Upper lobe of left lung (tissue), 6 donors: Measurements from ENCODE around the gene RPS14. TPM values are rescaled to one million over a fixed set of nuclear protein-coding genes. Genes with fewer than 3 reads are reported as not detected.
A peak's percentile ranks its signal among the peaks of the same experiment; 100 is the strongest.

Experiments used
- ATAC-seq, 2 donors: fragments of 200-7000 bp; cut with Tn5 transposase; one replicate each; pipeline ENCODE4 v1.9.1; 2022; ENCODE audit warnings: mild to moderate bottlenecking in 2 of 2, moderate library complexity in 2 of 2; ENCODE audit not compliant: low FRiP score in 2 of 2
- DNase-seq, 2 donors: peaks; one replicate each; pipeline ENCODE4 v3.0.0-alpha.2; 2019 to 2020
- H3K27ac ChIP-seq, 4 donors: fragments of 200-600 bp; sonication (generic); one replicate each; pipeline ENCODE4 v1.5.1; 2016 to 2019
- H3K27me3 ChIP-seq, 4 donors: fragments of 200-600 bp; sonication (generic); one replicate each; pipeline ENCODE4 v1.5.1; 2017 to 2019
- H3K36me3 ChIP-seq, 4 donors: fragments of 200-600 bp; sonication (generic); one replicate each; pipeline ENCODE4 v1.5.1; 2016 to 2019
- H3K4me1 ChIP-seq, 4 donors: fragments of 200-600 bp; sonication (generic); one replicate each; pipeline ENCODE4 v1.5.1; 2018 to 2019
- H3K4me3 ChIP-seq, 4 donors: fragments of 200-600 bp; sonication (generic); one replicate each; pipeline ENCODE4 v1.5.1; 2017 to 2019; ENCODE audit warnings: mild to moderate bottlenecking in 2 of 4, moderate library complexity in 1 of 4
- H3K9me3 ChIP-seq, 4 donors: fragments of 200-600 bp; sonication (generic); one replicate each; pipeline ENCODE4 v1.5.1; 2018 to 2019
- EP300 ChIP-seq, 4 donors: sonication (generic); formaldehyde crosslinking; IDR thresholded peaks; one replicate each; pipeline ENCODE4 v1.5.1; 2017; ENCODE audit warnings: antibody characterized with exemption in 4 of 4, control low read depth in 2 of 4
- POLR2A ChIP-seq, 4 donors: fragments of 450-650 bp; IDR thresholded peaks; one replicate each; pipeline ENCODE4 v1.5.1; 2016 to 2017; ENCODE audit warnings: antibody characterized with exemption in 4 of 4, mild to moderate bottlenecking in 2 of 4
- POLR2AphosphoS5 ChIP-seq, 2 donors: sonication (generic); formaldehyde crosslinking; IDR thresholded peaks; one replicate each; pipeline ENCODE4 v1.5.1; 2017; ENCODE audit warnings: antibody characterized with exemption in 2 of 2
- WGBS, 2 donors: methylation state at CpG; one replicate each; pipeline ENCODE4 v1.1.5; 2017 to 2018; 5-methylcytosine and 5-hydroxymethylcytosine counted together
- total RNA-seq, 6 donors: library from RNA; depleted of rRNA in 4 of 6; stranded (reverse); fragments of >200 nt in 4 of 6; gene quantifications; one replicate each; pipeline versions ENCODE4 v1.1.0 to v1.2.1, GENCODE V29; 2016 to 2021
- TF ChIP-seq, protein P1 (sequence below), 6 experiments: fragments of 450-650 bp in 4 of 6; fragments of 200-600 bp in 2 of 6; sonication (generic) in 2 of 6; IDR thresholded peaks; one replicate each; pipeline ENCODE4 v1.5.1; 2016 to 2019; ENCODE audit warnings: antibody characterized with exemption in 6 of 6
- donor health status: DM: no; HTN: no; CAD: no; lungs with moderate emphysema.
- donor health status: DM: no; HTN: yes; CAD: no; lungs with severe emphysema.

Gene RPS14
- total RNA-seq, 6 donors from 2014 or later = 806 to 1,982 (median 1,727) TPM

DNA sequence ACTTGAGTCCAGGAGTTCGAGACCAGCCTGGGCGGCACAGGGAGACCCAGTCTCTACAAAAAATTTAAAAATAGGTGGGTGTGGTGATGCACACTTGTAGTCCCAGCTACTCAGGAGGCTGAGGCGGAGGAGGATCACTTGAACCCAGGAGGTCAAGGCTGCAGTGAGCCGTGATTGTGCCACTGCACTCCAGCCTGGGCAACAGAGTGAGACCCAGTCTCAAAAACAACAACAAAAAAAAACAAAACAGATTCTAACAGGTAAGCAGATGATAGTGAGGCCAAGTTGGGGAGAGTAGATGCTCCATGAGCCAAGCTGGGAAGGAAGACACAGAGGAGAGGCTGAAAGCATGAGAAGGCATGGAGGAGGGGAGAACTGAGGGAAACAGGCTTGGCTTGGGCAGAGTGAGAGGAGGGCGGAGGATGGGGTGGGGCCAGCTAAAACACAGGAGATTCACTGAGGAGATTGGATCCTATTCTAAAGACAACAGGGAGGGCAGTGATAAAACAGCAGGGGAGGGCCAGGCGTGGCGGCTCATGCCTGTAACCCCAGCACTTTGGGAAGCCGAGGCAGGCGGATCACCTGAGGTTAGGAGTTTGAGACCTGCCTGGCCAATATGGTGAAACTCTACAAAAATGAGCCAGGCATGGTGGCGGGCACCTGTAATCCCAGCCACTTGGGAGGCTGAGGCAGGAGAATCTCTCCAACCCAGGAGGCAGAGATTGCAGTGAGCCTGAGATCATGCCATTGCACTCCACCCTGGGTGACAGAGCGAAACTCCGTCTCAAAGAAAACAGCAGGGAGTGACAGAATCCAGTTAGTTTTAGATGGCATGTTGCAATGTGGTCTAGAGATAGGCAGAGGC lies 8.4 kb downstream of the RPS14 start:
- H3K36me3 ChIP-seq = peaks cover 22 to 46% (median 36%) of the 10 kb centered on the region in 4 donors
- DNase-seq = no peak
- TF ChIP-seq POLR2AphosphoS5 (IDR thresholded peaks at IDR 0.05) = no peak
- no peak for TF ChIP-seq EP300 (IDR thresholded peaks at IDR 0.05)
- TF ChIP-seq POLR2A (IDR thresholded peaks at IDR 0.05) = no peak
- TF ChIP-seq, protein P1, sequence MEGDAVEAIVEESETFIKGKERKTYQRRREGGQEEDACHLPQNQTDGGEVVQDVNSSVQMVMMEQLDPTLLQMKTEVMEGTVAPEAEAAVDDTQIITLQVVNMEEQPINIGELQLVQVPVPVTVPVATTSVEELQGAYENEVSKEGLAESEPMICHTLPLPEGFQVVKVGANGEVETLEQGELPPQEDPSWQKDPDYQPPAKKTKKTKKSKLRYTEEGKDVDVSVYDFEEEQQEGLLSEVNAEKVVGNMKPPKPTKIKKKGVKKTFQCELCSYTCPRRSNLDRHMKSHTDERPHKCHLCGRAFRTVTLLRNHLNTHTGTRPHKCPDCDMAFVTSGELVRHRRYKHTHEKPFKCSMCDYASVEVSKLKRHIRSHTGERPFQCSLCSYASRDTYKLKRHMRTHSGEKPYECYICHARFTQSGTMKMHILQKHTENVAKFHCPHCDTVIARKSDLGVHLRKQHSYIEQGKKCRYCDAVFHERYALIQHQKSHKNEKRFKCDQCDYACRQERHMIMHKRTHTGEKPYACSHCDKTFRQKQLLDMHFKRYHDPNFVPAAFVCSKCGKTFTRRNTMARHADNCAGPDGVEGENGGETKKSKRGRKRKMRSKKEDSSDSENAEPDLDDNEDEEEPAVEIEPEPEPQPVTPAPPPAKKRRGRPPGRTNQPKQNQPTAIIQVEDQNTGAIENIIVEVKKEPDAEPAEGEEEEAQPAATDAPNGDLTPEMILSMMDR (IDR thresholded peaks at IDR 0.05) = no peak
- no peak for ATAC-seq
- no peak overlapping the region for H3K27ac ChIP-seq
- H3K4me3 ChIP-seq = no peak overlapping the region
- peaks cover 0 to 3% (median under 1%) of the 10 kb centered on the region in 4 donors for H3K4me1 ChIP-seq
- H3K9me3 ChIP-seq = no peaks in the 10 kb centered on the region
- WGBS, 2 donors = 94 to 95% methylated on average over 12 of the region's 12 CpGs
- H3K27me3 ChIP-seq = no peaks in the 10 kb centered on the region

DNA sequence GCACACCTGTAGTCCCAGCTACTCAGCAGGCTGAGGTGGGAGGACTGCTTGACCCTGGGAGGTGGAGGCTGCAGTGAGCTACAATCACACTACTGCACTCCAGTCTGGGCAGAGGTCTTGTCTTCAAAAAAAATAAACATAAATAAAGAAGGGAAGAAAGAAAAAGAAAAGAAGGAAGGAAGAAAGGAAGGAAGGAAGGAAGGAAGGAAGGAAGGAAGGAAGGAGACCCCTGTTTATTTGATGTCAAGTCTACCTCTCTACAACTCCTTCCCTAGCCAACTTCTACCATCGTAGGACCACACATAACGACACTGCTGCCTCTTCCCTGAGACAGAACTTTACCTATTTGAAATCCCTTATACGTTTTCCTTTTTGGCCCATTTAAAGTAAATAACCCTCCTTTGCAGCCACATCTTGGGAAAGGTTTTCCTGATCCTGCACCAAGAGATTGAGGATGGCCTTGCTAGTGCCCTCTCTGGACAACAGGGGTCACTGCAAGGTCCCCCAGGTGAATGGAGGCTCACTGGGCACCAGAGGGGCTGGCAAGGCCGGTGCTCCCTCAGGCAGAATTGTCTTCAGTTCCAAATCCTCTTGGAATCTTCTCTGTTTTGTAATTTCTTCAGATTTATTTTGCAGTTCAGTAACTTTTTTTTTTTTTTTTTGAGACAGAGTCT lies 10.5 kb downstream of the RPS14 start:
- H3K36me3 ChIP-seq = peaks cover 3 to 24% (median 14%) of the 10 kb centered on the region in 4 donors
- H3K9me3 ChIP-seq = no peaks in the 10 kb centered on the region
- no peak for DNase-seq
- H3K27ac ChIP-seq = no peak overlapping the region
- WGBS, 2 donors = 37 to 54% methylated on average over 4 of the region's 4 CpGs
- peak in 1 of 2 donors; percentile 56 for ATAC-seq
- no peak overlapping the region for H3K4me3 ChIP-seq
- TF ChIP-seq POLR2AphosphoS5 (IDR thresholded peaks at IDR 0.05) (no peak), POLR2A (IDR thresholded peaks at IDR 0.05) (no peak), EP300 (IDR thresholded peaks at IDR 0.05) (no peak)
- TF ChIP-seq, protein P1 (IDR thresholded peaks at IDR 0.05) = peak; percentile 10 to 52 (median 34)
- H3K4me1 ChIP-seq = peaks cover 0 to 6% (median 5%) of the 10 kb centered on the region in 4 donors
- no peaks in the 10 kb centered on the region for H3K27me3 ChIP-seq

DNA sequence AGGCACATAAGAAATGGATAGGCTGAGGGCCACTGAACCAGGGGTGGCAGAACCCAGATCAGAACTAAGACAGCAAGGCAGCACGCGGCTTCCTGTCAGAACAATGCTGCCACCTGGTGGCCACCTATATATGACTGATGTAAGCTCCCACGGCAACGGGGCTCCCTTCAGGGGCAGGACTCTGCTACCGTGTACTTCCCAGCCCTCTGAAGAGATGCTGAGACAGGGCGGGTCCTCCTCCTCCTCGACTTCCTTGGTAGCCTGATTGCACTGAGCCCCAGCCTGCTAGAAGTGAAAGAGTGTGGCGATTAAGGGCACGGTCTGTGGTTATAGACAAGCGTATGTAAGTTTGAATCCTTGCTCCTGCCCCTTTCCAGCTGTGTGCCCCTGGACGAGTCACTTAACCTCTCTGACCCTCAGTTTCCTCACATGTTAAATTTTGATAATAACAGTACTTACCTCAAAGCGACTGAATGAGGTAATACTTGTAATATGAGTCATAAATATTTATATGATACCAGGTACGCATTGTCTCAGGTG lies 13.3 kb downstream of the RPS14 start:
- Histone ChIP-seq H3K36me3 (peaks cover 0 to 2% (median 0%) of the 10 kb centered on the region in 4 donors), H3K27me3 (no peaks in the 10 kb centered on the region), H3K4me3 (no peak overlapping the region), H3K27ac (no peak overlapping the region), H3K4me1 (peaks cover 0 to 12% (median 5%) of the 10 kb centered on the region in 4 donors), H3K9me3 (no peaks in the 10 kb centered on the region)
- TF ChIP-seq POLR2A (IDR thresholded peaks at IDR 0.05) (no peak), POLR2AphosphoS5 (IDR thresholded peaks at IDR 0.05) (no peak)
- TF ChIP-seq, protein P1 (IDR thresholded peaks at IDR 0.05) = peak; percentile 63 to 91 (median 88)
- WGBS, 2 donors = 18 to 22% methylated on average over 13 of the region's 13 CpGs
- ATAC-seq = peak; percentile 93 to 95
- DNase-seq = peak in 1 of 2 donors; percentile 96

DNA sequence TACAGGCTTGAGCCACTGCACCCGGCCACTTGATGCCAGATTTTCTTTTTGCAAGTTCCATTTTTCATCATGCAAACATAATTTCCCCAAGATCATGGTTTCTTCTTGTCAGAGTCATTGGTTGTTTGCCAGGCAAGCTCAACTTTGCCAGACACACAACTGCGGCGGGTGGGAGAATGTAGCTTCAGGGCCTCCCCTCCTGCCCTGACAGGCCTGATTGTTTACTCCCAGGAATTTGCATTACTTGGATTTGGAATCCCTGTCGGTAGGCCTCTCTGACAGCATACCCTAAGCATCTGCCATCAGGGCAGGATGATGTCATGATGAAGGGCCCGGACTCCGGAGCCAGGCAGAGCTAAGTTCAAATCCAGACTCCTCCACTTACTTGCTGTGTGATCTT lies 15.1 kb downstream of the RPS14 start:
- Histone ChIP-seq H3K4me1 (peaks cover 0 to 14% (median 5%) of the 10 kb centered on the region in 4 donors), H3K27ac (no peak overlapping the region), H3K27me3 (no peaks in the 10 kb centered on the region), H3K4me3 (no peak overlapping the region), H3K9me3 (no peaks in the 10 kb centered on the region), H3K36me3 (no peaks in the 10 kb centered on the region)
- DNase-seq = no peak
- WGBS, 2 donors = 70 to 76% methylated on average over 6 of the region's 6 CpGs
- ATAC-seq = no peak
- TF ChIP-seq POLR2AphosphoS5 (IDR thresholded peaks at IDR 0.05) = no peak
- no peak for TF ChIP-seq POLR2A (IDR thresholded peaks at IDR 0.05)
- TF ChIP-seq EP300 (IDR thresholded peaks at IDR 0.05) = no peak
- TF ChIP-seq, protein P1 (IDR thresholded peaks at IDR 0.05) = no peak
